Measurements from ENCODE around the gene CEP295NL. TPM values are rescaled to one million over a fixed set of nuclear protein-coding genes. Genes with fewer than 3 reads are reported as not detected.

CEP295NL gene
- total RNA-seq, 1 experiment from 2014 or later, result 0.66 TPM

GRCh38 chr17:78898947-78899346, 4.1 kb downstream of the CEP295NL start:
- no peaks in the 10 kb centered on the region for H3K27me3 ChIP-seq (ENCODE audit: insufficient read depth, low read length)
- H3K14ac ChIP-seq (ENCODE audit: insufficient read depth, low read length), result no peak overlapping the region
- no peak overlapping the region for H2BK15ac ChIP-seq (ENCODE audit: low read depth, low read length)
- no peak overlapping the region for H3K27ac ChIP-seq (ENCODE audit: insufficient read length, low read depth, low read length)
- Mint-ChIP-seq H3K4me1 (peaks cover 22 to 48% of the 10 kb centered on the region in 2 experiments), H3K27ac (peak overlapping the region; percentile 71 to 92 (median 84); a peak in 5 of 7 replicates), H3K9me3 (no peaks in the 10 kb centered on the region; a peak in 1 of 5 replicates), H3K36me3 (ENCODE audit: insufficient read depth in 1 of 3, low read depth in 3 of 3) (peaks cover 0 to 7% (median 5%) of the 10 kb centered on the region in 3 experiments; a peak in 4 of 7 replicates), H3K27me3 (ENCODE audit: low read depth) (no peaks in the 10 kb centered on the region), H3K4me3 (peak overlapping the region in 1 of 2 experiments; percentile 38; a peak in 1 of 5 replicates)
- no peak overlapping the region for H2BK5ac ChIP-seq (ENCODE audit: insufficient read length, low read length)
- H3K9me3 ChIP-seq (ENCODE audit: control insufficient read depth, low read depth, low read length), result no peaks in the 10 kb centered on the region
- H3K23me2 ChIP-seq (ENCODE audit: insufficient read length, low read depth, low read length, poor library complexity, severe bottlenecking), result no peaks in the 10 kb centered on the region
- no peaks in the 10 kb centered on the region for H3K79me1 ChIP-seq (ENCODE audit: insufficient read depth, low read depth, low read length, poor library complexity, severe bottlenecking)
- H3K4me2 ChIP-seq (ENCODE audit: insufficient read depth, insufficient read length, low read length), result no peak overlapping the region
- WGBS (ENCODE audit: extremely low coverage, insufficient read length, low lambda C conversion rate), result no CpG with 5 or more reads among the region's 13 CpGs
- H4K5ac ChIP-seq (ENCODE audit: insufficient read length, low read depth, low read length), result no peak overlapping the region
- 0 out of 2 replicates have a peak, but pooled peaks cover 1% of the 10 kb centered on the region for H3K4me1 ChIP-seq (ENCODE audit: insufficient read depth, low read length)
- H3K4ac ChIP-seq (ENCODE audit: low read depth, low read length), result no peak overlapping the region
- no peak overlapping the region for H2BK120ac ChIP-seq (ENCODE audit: low read depth, low read length, poor library complexity, severe bottlenecking)
- no peak for DNase-seq
- H3K18ac ChIP-seq (ENCODE audit: insufficient read length, low read depth, low read length), result no peak overlapping the region
- TF ChIP-seq, protein P1, sequence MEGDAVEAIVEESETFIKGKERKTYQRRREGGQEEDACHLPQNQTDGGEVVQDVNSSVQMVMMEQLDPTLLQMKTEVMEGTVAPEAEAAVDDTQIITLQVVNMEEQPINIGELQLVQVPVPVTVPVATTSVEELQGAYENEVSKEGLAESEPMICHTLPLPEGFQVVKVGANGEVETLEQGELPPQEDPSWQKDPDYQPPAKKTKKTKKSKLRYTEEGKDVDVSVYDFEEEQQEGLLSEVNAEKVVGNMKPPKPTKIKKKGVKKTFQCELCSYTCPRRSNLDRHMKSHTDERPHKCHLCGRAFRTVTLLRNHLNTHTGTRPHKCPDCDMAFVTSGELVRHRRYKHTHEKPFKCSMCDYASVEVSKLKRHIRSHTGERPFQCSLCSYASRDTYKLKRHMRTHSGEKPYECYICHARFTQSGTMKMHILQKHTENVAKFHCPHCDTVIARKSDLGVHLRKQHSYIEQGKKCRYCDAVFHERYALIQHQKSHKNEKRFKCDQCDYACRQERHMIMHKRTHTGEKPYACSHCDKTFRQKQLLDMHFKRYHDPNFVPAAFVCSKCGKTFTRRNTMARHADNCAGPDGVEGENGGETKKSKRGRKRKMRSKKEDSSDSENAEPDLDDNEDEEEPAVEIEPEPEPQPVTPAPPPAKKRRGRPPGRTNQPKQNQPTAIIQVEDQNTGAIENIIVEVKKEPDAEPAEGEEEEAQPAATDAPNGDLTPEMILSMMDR (conservative IDR thresholded peaks at IDR 0.05), result no peak
- no peak overlapping the region for H2BK12ac ChIP-seq (ENCODE audit: insufficient read length, low read depth, low read length)
- H3K23ac ChIP-seq (ENCODE audit: insufficient read length, low read depth, low read length), result no peak overlapping the region
- H3T11ph ChIP-seq (ENCODE audit: low read length), result no peak overlapping the region
- H4K91ac ChIP-seq (ENCODE audit: insufficient read length, low read depth, low read length), result no peak overlapping the region
- no peak overlapping the region for H2BK20ac ChIP-seq (ENCODE audit: low read depth, low read length, poor library complexity, severe bottlenecking)
- H3K9ac ChIP-seq (ENCODE audit: extremely low read depth, insufficient read length, low read length), result no peak overlapping the region
- 0 out of 2 replicates have a peak, but pooled peaks cover 3% of the 10 kb centered on the region for H3K79me2 ChIP-seq (ENCODE audit: insufficient read depth, low read length)
- H4K8ac ChIP-seq (replicated peaks; ENCODE audit: insufficient read length, low read depth, low read length), result no peak overlapping the region
- H2AK5ac ChIP-seq (ENCODE audit: insufficient read length, low read length), result no peak overlapping the region
- H3K56ac ChIP-seq (ENCODE audit: insufficient read length, low read depth, low read length), result no peak overlapping the region
- H4K20me1 ChIP-seq (ENCODE audit: control insufficient read depth, insufficient read depth, insufficient read length), result no peaks in the 10 kb centered on the region
- H2AFZ ChIP-seq (ENCODE audit: low read length), result no peak overlapping the region

All from H9 (cell line).